GM21423 (cell line): ENCODE measurements around the gene ZNF786.
"Not testable (repeated sequence)": the region's sequence is repeated elsewhere in the genome, so short reads cannot be mapped to it uniquely, and the experiment has no call there.

ENCODE experiments used
- ATAC-seq: cut with Tn5 transposase; IDR thresholded peaks from one replicate; pipeline ENCODE4 v1.9.1; 2021; ENCODE audit warnings: mild to moderate bottlenecking, moderate library complexity; ENCODE audit not compliant: unreplicated experiment

The ZNF786 gene

DNA sequence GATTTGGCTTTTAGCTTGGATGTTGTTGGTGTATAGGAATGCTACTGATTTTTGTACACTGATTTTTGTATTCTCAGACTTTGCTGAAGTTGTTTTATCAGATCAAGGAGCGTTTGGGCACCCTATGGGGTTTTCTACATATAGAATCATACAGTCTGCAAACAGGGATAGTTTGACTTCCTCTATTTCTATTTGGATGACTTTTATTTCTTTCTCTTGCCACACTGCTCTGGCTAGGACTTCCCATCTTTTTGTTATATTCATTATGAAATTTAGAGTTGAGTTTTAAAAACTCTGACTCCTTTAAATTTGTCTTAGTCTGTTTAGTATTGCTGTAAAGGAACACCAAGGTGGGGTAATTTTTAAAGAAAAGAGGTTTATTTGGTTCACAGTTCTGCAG, 4.7 kb downstream of the ZNF786 start:
- no peak for ATAC-seq

DNA sequence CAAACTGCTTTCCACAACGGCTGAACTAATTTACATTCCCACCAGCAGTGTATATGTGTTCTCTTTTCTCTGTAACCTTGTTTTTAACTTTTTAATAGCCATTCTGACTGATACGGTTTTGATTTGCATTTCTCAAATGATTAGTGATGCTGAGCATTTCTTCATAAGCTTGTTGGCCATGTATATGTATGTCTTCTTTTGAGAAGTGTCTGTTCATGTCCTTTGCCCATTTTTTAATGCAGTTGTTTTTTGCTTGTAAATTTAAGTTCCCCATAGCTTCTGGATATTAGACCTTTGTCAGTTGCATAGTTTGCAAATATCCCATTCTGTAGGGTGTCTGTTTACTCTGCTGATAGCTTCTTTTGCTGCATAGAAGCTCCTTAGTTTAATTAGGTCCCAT, 6.1 kb downstream of the ZNF786 start:
- no peak for ATAC-seq

DNA sequence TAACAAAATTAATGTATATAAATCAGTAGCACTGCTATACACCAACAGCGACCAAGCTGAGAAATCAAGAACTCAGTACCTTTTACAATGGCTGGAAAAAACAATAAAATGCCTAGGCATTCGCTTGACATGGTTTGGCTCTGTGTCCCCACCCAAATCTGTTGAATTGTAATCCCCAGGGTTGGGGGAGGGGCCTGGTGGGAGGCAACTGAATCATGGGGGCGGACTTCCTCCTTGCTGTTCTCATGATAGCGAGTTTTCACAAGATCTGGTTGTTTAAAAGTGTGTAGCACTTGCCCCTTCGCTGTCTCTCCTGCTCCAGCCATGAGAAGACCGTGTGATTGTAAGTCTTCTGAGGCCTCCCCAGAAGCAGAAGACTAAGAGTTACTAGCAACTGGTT, 8.6 kb downstream of the ZNF786 start:
- no peak for ATAC-seq

DNA sequence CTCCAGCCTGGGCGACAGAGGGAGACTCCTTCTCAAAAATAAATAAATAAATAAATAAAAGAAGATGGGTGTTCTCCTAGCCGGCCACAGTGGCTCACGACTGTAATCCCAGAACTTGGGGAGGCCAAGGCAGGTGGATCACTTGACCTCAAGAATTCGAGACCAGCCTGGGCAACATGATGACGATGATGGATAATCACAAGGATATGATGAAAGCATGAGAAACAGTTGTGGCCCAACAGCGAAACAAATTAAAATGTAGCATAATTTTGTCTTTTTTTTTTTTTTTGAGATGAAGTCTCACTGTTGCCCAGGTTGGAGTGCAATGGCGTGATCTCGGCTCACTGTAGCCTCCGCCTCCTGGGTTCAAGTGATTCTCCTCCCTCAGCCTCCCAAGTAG, 12.9 kb downstream of the ZNF786 start:
- no peak for ATAC-seq

DNA sequence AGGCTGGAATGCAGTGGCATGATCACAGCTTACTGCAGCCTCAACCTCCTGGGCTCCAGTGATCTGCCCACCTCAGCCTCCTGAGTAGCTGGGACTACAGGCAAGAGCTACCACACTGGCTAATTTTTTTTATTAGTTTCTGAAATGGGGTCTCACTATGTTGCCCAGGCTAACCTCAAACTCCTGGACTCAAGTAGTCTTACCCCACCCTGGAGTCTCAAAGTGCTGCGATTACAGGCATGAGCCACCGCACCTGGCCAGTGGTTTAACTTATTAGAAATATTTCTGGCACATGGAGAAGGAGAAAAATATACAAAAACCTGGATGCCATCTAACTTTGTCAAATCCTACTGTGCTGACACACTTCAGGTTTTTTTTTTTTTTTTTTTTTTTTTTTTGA, 15.2 kb downstream of the ZNF786 start:
- ATAC-seq, result no peak

DNA sequence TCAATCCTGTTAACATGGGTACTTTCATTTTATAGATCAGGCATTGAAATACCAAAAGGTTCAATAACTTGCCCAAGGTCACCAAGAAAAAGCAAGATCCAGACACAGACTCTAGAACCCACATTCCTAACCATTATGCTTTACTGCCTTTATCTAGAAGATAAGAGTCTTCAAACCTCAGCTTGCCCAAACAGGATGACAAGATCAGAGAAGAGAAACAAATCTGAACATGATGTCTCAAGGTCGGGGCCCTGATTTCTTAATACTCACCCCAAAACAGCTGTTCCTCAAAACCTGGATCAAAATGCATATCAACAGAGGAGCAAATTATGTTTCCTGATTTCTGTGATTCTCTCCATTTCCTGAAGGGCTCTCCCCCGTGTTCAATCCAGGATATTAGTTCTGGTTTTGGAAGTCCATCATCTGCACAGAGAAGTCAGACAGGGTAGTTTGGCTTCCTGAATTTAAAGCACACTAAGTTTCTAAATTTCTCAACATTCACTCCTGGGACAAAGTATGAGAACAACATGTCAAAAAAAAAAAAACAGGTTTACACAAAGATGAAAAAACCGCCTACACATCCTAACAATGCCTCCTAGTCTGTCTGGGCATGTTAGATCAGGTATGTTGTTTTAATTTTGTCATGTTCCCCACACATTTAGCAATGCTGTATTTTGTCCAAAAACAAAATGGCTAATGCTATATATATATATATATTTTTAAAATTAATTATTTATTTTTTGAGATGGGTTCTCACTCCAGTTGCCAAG, 16.2 kb downstream of the ZNF786 start:
- no peak for ATAC-seq

DNA sequence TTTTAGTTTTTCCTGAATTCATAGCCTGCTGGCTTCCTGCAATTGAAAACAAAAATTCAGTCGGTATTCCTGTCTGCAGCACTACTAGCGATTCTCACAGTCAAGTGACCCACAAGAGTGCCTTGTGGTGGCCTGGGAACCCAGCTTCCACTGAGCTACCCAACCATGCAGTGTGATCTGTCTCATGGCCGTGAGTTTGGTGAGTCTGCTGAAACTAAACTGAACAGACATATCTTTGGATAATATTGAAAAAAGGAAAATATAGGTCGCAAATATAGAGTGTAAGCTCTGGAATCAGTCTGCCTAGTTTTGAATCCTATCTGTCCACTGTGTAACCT, 18.1 kb downstream of the ZNF786 start:
- ATAC-seq, result no peak

DNA sequence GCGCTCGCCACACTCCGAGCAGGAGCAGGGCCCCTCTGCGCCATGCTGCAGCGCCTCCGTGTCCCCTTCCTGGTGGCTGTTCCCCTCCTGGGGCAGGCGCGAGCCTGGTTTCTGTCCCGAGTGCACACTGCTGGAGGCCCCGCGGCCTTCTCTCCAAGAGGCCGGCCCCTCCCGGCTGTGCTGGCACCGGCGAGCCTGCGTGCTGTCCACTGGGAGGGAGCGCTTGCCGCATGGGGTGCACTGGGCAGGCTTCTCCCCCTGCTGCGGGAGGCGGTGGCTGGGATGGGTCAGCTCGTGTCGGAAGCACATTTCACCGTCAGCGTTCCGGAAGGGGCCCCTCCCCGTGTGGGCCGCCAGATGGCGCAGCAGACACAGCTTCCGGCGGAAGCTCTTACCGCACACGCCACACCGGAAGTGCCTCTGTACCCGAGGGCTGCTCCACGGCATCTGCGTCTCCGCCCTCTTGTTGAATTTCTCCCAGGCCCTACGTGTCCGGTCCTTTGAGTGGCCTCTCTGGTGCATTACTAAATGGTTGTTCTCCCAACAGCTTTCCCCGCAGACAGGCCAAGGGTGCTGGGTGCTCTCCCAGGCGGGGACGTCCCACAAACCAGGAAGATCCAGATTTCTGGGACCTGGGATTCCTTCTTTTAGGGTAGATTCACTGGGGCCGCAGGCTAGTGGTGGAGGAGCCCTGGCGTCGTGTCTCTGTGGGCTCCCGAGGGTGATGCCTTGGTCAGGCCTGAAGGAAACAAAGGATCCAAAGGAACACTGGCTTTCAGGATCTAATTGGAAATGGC, 18.7 kb downstream of the ZNF786 start:
- no peak for ATAC-seq

DNA sequence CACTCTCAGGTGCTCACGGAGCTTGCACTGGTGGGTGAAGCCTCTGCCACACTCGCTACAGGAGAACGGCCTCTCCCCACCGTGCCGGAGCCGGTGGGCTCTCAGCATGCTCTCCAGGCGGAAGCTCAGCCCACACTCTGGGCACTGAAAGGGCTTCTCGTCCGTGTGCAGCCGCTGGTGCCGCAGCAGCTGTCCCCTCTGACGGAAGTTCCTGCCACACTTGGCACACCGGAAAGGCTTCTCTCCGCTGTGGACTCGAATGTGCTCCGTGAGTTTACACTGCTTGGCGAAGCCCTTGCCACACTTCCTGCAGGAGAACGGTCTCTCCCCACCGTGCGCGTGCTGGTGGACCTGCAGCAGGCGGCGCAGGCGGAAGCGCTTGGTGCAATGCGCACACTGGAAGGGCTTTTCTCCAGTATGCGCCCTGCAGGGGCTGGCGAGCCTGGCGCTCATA, 19.3 kb downstream of the ZNF786 start:
- no peak for ATAC-seq

DNA sequence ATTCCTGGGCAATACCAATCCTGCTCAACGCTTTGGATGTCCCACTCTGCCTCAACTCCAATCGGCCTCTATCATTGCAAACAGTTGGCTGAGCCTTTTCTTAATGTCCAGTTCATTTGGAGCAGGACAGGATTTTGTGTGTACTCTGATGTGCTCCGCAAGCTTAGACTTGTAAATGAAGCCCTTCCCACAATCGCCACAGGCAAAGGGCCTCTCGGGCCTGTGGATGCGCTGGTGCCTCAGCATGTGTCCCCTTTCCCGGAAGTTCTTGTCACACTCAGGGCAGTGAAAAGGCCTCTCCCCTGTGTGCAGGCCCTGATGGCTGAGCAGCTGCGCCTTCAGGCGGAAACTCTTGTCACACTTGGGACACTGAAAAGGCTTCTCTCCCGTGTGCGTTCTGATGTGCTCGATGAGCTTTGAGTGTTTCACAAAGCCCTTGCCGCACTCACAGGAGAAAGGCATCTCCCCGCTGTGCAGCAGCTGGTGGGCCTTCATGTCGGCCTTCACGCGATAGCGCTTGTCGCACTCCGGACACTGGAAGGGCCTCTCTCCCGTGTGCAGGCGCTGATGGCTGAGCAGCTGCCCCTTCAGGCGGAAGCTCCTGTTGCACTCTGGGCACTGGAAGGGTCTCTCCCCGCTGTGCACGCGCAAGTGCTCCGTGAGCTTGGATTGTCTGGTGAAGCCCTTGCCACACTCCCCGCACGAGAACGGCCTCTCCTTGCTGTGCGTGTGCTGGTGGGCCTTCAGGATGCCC, 20.0 kb downstream of the ZNF786 start:
- ATAC-seq, result no peak

DNA sequence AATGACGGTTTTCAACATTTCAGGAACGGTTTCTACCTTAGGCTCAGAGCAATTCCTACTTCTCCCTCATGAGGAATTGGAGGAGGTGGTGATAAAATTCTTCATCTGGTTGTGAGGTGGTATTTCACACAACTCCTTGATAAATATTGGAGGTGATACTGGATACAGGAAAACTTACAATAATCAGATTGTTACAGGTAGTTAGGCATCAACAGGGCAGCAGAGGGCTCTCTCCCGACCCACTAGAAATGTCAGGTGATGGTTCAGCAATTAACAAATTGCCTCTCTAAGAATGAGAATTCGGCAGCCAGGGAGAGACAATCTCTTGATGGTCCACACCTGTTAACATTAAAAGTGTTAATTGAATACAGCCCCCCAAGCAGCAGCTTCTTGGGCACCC, 22.6 kb downstream of the ZNF786 start:
- no peak for ATAC-seq

DNA sequence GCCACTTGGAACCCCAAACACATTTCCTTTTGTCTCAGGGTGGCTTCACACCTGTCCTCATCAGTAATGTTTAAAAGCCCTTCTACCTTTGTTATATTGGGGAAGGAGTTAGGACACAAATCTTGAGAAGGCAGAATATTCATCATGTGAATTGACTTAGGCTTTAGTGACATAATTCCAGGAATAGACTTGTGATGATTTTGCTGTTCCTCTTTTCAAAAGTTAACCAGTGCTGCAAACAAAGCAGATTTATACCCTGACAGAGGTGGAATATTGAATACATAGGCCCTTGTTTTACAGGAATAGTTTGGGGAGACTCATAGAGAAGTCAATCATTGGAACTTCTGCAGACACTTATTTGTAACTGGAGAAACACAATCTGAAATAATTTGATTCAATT, 27.0 kb downstream of the ZNF786 start:
- no peak for ATAC-seq

DNA sequence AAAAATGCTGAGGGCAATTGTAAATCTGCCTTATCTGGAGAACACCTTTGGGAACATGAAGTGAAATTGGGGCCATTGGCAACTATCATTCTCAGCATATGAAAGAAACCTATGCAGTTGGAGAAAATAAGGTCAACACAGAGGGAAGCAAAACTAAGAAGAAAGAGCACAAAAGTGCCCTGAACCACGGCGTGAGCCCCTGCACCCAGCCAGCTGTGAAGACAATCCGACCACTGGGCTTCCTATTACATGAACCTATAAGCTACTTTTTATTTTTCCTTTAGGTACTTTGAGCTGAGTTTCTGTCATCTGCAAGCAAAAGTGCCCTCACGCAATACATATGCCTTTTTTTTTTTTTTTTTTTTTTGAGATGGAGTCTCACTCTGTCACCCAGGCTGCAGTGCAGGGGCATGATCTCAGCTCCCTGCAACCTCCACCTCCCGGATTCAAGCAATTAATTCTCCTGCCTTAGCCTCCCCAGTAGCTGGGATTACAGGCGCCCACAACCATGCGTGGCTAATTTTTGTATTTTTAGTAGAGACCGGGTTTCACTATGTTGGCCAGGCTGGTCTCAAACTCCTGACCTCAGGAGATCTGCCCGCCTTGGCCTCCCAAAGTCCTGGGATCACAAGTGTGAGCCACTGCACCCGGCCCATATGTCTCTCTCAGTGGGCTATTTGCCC, 28.2 kb downstream of the ZNF786 start:
- ATAC-seq, result not testable (repeated sequence)

DNA sequence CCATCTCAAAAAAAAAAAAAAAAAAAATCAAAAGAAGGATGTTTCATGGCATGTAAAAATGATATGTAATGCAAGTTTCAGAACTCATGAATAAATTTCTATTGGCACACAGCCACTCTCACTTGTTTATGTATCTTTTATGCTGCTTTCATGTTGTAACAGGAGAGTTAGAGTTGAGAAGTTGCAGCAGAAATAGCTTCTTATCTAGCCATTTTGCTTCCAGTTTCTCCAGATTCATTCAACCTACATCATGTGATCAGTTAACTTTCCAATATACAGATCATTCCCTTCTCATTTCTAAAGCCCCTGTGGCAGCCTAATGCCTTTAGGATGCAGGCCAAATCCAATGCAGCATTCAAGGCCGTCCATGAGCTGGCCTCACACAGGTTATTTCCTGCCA, 30.4 kb downstream of the ZNF786 start:
- ATAC-seq, result no peak

DNA sequence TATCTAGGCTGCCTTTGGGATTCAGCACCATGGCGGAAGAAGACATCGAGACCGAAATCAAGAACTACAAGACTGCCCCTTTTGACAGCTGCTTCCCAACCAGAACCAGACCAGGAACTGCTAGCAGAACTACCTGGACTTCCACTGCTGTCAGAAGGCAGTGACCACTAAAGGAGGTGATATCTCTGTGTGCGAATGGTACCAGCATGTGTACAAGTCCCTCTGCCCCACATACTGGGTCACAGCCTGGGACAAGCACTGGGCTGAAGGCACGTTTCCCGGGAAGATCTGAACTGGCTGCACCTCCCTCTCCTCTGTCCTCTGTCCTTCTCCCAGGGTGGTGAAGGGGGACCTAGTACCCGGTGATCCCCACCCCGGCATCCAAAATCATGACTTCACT, 36.6 kb downstream of the ZNF786 start:
- no peak for ATAC-seq

DNA sequence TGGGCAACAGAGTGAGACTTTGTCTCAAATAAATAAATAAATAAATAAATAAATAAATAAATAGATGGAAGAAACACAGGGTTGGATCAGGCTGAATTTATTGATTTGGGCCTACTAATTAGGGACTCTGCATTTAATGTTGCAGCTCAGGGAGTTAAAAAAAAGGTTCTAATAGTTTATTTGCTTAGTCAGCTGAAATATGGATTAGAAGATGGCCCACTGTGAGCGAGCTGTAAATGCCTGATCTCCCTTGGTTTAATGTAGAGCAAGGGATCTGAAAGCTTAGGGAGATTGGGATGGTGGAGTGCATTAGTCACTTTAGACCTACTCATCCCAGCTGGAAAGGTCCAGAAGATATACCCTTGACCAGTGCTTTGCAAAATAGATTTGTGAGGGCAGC, 37.1 kb downstream of the ZNF786 start:
- ATAC-seq, result no peak

DNA sequence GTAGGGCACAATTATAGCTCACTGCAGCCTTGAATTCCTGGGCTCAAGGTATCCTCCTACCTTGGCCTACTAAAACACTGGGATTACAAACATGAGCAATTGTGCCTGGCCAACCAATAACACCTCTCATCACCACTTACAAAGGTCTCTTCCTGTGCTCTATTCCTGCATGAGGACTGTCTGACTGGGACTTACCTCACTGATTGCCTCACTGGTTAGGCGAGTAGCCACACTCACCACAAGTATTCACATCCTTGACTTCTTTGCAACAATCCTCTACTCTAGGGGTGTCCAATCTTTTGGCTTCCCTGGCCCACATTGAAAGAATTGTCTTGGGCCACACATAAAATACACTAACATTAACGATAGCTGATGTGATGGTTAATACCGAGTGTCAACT, 39.6 kb downstream of the ZNF786 start:
- ATAC-seq, result no peak

DNA sequence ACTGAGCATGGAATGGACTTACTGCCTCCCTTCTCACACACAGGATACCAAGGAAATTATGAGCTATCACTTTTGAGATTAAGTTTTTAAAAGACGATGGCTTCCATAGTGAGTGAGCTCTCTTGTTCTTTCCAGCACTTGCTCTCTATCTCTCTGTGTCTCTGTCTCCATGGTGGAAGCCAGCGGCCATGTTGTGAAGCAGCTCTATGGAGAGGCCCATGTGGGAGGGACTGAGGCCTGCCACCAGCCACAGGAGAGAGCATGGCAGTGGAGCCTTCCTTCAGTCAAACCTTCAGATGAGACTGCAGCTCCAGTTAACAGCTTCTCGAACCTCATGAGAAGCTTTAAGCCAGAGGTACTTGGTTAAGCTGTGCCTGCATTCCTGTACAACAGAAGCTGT, 41.7 kb downstream of the ZNF786 start:
- no peak for ATAC-seq

DNA sequence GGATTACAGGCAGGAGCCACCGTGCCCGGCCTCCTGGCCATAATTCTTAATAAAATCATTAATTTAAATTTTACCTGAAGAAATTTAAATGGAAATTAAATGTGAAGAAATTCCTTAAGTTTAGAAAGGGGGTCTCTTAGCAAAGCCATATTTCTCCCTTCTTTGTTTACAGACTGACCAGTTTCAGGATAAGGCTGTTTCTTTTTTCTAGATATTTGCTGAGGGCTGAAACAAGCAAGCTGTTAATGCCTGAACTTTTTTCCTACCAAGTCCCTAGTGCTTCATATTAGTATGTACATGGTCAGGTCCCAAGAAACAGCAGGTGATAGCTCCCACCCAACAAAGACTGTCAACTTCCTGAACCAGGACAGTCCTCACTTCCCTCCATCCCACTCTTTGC, 44.1 kb downstream of the ZNF786 start:
- ATAC-seq, result no peak

DNA sequence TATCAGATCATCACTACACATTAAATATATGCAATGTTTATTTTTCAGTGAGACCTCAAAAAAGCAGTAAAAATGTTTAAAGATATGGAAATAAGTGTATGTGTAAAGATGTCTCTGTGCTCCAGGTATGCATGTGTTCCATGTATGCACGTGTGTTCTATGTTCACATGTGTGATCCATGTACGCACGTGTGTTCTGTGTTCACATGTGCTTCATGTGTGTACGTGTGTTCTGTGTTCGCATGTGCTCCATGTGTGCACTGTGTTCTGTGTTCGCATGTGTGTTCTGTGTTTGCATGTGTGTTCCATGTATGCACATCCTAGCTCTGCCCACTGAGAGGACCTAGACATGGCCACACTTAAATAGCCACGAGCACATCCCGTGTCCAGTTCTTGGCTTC, 46.6 kb downstream of the ZNF786 start:
- no peak for ATAC-seq

DNA sequence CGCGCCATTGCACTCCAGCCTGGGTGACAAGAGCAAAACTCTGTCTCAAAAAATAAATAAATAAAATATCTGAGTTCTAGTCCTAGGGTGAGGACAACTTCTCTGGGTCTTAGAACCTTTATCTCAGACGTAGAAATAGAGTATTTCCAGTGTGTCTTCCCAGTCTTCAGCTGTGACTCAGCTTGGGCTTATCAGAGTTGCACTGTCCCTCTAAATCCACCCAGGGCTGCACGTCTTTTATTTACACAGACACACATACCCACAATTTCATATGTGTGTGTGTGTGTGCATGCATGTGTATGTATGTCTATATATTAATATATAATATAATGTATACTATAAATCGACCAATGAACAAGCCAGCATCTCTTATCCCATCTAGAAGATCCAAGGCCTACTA, 49.2 kb downstream of the ZNF786 start:
- no peak for ATAC-seq
